RWPE2 (cell line): ENCODE measurements around the gene ZNF527.
A peak's percentile ranks its signal among the peaks of the same experiment; 100 is the strongest.
"Not testable (repeated sequence)": the region's sequence is repeated elsewhere in the genome, so short reads cannot be mapped to it uniquely, and the experiment has no call there.

Experiments used
- ATAC-seq: fragments of 200-7000 bp; cut with Tn5 transposase; 3 replicates; pipeline ENCODE4 v1.9.1; 2021; ENCODE audit warnings: low read depth
- DNase-seq: peaks from one replicate; pipeline ENCODE4 v3.0.0-alpha.2; 2020; ENCODE audit warnings: low spot score
- H3K27ac ChIP-seq: fragments of 450-650 bp; 2 replicates; pipeline ENCODE4 v1.5.1; 2017; ENCODE audit warnings: mild to moderate bottlenecking; ENCODE audit not compliant: poor library complexity, severe bottlenecking
- H3K27me3 ChIP-seq: fragments of 250-450 bp; sonication (Bioruptor Pico); 2 replicates; pipeline ENCODE4 v1.5.1; 2021; ENCODE audit warnings: mild to moderate bottlenecking, moderate library complexity; ENCODE audit not compliant: insufficient read depth, poor library complexity, severe bottlenecking
- H3K36me3 ChIP-seq: fragments of 250-450 bp; sonication (Bioruptor Pico); 2 replicates; pipeline ENCODE4 v1.5.1; 2020; ENCODE audit warnings: low read depth, mild to moderate bottlenecking, moderate library complexity
- H3K4me1 ChIP-seq: fragments of 250-450 bp; sonication (Bioruptor Pico); 2 replicates; pipeline ENCODE4 v1.5.1; 2021; ENCODE audit warnings: mild to moderate bottlenecking, moderate library complexity; ENCODE audit not compliant: insufficient read depth, poor library complexity, severe bottlenecking
- H3K4me3 ChIP-seq: fragments of 250-450 bp; sonication (Bioruptor Pico); 2 replicates; pipeline ENCODE4 v1.5.1; 2021; ENCODE audit warnings: mild to moderate bottlenecking, moderate library complexity; ENCODE audit not compliant: severe bottlenecking
- H3K9me3 ChIP-seq: fragments of 250-450 bp; sonication (Bioruptor Pico); 2 replicates; pipeline ENCODE4 v1.5.1; 2021; ENCODE audit warnings: mild to moderate bottlenecking, moderate library complexity; ENCODE audit not compliant: severe bottlenecking
- TF ChIP-seq, protein P1 (sequence below): fragments of 450-650 bp; IDR thresholded peaks from one replicate; pipeline ENCODE4 v1.5.1; 2017; ENCODE audit warnings: mild to moderate bottlenecking, moderate library complexity; ENCODE audit not compliant: poor library complexity, severe bottlenecking

ZNF527 gene

GRCh38 chr19:37401078-37401477, 30.2 kb downstream of the ZNF527 start:
- no peak overlapping the region for H3K4me3 ChIP-seq
- H3K9me3 ChIP-seq: peaks cover 8% of the 10 kb centered on the region
- H3K27me3 ChIP-seq: no peaks in the 10 kb centered on the region
- no peak for ATAC-seq
- no peaks in the 10 kb centered on the region for H3K36me3 ChIP-seq
- no peak overlapping the region for H3K27ac ChIP-seq
- DNase-seq: no peak
- TF ChIP-seq, protein P1, sequence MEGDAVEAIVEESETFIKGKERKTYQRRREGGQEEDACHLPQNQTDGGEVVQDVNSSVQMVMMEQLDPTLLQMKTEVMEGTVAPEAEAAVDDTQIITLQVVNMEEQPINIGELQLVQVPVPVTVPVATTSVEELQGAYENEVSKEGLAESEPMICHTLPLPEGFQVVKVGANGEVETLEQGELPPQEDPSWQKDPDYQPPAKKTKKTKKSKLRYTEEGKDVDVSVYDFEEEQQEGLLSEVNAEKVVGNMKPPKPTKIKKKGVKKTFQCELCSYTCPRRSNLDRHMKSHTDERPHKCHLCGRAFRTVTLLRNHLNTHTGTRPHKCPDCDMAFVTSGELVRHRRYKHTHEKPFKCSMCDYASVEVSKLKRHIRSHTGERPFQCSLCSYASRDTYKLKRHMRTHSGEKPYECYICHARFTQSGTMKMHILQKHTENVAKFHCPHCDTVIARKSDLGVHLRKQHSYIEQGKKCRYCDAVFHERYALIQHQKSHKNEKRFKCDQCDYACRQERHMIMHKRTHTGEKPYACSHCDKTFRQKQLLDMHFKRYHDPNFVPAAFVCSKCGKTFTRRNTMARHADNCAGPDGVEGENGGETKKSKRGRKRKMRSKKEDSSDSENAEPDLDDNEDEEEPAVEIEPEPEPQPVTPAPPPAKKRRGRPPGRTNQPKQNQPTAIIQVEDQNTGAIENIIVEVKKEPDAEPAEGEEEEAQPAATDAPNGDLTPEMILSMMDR: no peak
- no peaks in the 10 kb centered on the region for H3K4me1 ChIP-seq

DNA sequence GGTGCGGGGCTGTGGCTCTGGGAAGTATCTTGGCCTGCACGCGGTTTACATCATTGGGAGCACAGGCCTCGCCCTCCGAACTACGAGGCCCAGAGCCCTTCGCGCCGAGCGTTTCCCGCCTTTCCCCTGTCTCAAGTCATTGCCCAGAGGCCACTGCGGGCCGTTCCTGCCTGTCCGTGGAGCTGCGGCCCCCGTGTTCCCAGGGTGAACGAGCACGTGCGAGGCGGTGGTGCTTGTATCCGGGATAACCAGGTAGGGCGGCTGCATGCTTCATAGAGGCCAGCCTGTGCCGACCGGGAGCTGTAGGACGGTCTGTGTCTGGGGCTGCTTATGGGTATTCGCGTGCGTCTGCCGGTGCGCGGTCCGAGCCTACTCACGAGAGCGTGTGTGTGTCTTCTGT, 32.5 kb downstream of the ZNF527 start:
- TF ChIP-seq, protein P1: no peak
- peak; percentile 51 for DNase-seq
- H3K27ac ChIP-seq: no peak overlapping the region
- H3K9me3 ChIP-seq: peaks cover 8% of the 10 kb centered on the region
- H3K4me3 ChIP-seq: no peak overlapping the region
- no peak for ATAC-seq
- H3K36me3 ChIP-seq: no peaks in the 10 kb centered on the region
- no peaks in the 10 kb centered on the region for H3K4me1 ChIP-seq
- no peaks in the 10 kb centered on the region for H3K27me3 ChIP-seq

- H3K36me3 ChIP-seq, H3K4me1 ChIP-seq, DNase-seq, ATAC-seq, H3K27ac ChIP-seq, H3K9me3 ChIP-seq, H3K4me3 ChIP-seq, H3K27me3 ChIP-seq: not testable (repeated sequence)
Observed at GRCh38 chr19:37406140-37406846, 35.4 kb downstream of the ZNF527 start.

DNA sequence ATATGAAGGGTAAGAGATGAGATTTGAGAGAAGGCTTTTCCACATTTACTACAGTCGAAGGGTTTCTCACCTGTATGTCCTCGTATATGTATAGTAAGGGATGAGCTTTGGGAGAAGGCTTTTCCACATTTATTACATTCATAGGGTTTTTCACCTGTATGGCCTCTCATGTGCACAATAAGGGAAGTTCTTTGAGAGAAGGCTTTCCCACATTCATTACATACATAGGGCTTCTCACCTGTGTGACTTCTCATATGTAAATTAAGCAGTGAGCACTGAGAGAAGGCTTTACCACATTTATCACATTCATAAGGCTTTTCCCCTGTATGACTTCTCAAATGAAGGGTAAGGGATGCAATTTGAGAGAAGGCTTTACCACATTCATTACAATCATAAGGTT, 41.8 kb downstream of the ZNF527 start:
- H3K36me3 ChIP-seq: no peaks in the 10 kb centered on the region
- H3K27me3 ChIP-seq: no peaks in the 10 kb centered on the region
- TF ChIP-seq, protein P1: no peak
- DNase-seq: no peak
- no peak overlapping the region for H3K27ac ChIP-seq
- ATAC-seq: no peak
- H3K9me3 ChIP-seq: peaks cover 39% of the 10 kb centered on the region
- H3K4me1 ChIP-seq: no peaks in the 10 kb centered on the region
- no peak overlapping the region for H3K4me3 ChIP-seq

DNA sequence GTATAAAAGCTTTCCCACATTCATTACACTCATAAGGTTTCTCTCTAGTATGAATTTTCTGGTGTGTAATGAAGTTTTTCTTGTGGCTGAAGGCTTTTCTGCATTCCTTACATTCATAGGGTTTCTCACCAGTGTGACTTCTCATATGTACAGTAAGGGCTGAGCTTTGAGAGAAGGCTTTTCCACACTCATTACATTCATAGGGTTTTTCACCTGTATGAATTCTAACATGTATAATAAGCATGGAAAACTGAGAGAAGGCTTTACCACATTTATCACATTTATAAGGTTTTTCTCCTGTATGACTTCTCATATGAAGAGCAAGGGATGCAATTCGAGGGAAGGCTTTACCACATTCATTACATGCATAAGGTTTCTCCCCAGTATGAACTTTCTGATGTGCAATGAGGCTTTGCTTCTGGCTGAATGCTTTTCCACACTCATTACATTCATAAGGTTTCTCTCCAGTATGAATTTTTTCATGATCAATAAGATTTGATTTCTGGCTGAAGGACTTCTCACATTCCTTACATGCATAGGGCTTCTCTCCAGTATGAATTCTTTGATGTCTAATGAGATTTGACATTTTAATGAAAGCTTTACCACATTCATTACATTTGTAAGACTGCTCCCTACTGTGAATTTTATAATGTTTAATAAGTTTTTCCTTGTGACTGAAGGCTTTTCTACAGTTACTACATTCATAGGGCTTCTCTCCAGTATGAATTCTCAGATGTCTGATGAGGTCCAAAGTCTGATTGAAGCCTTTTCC, 42.6 kb downstream of the ZNF527 start:
- DNase-seq (no peak), ATAC-seq (no peak)
- no peak overlapping the region for H3K4me3 ChIP-seq
- no peak overlapping the region for H3K27ac ChIP-seq
- TF ChIP-seq, protein P1: no peak
- H3K36me3 ChIP-seq: no peaks in the 10 kb centered on the region
- no peaks in the 10 kb centered on the region for H3K4me1 ChIP-seq
- no peaks in the 10 kb centered on the region for H3K27me3 ChIP-seq
- peaks cover 42% of the 10 kb centered on the region for H3K9me3 ChIP-seq
